ENCODE measurements around the gene DOCK3. TPM values are rescaled to one million over a fixed set of nuclear protein-coding genes. Genes with fewer than 3 reads are reported as not detected.

Gene DOCK3
- total and polyA plus RNA-seq, 10 of the 15 experiments (the other 5 are each of a cell fraction or from before 2014, with no cell fraction given) = 0.02 to 0.52 (median 0.04) TPM; not detected in 5

- DNase-seq (ENCODE audit: low read depth, low spot score) = no peak
- in situ Hi-C loops (cut with MboI) (no loop called here), intact Hi-C loops (cut with micrococcal nuclease; ENCODE audit: unreplicated experiment) (no loop called here)
- Histone ChIP-seq H4K20me1 (ENCODE audit: control insufficient read depth, insufficient read depth) (no peaks in the 10 kb centered on the region), H3K27ac (ENCODE audit: control insufficient read depth, insufficient read depth) (no peak overlapping the region), H3K4me1 (ENCODE audit: control insufficient read depth, insufficient read depth, low read length) (no peaks in the 10 kb centered on the region), H3K9ac (ENCODE audit: control insufficient read depth, insufficient read depth, low read length) (no peak overlapping the region), H2AFZ (ENCODE audit: control insufficient read depth, low read depth, low read length) (no peak overlapping the region), H3K27me3 (replicated peaks in 1 of 2; ENCODE audit: control insufficient read depth in 2 of 2, insufficient read depth in 2 of 2, low read length in 1 of 2) (no peaks in the 10 kb centered on the region), H3K4me2 (ENCODE audit: control insufficient read depth, insufficient read depth) (no peak overlapping the region), H3K79me2 (ENCODE audit: control insufficient read depth, insufficient read depth, low read length) (no peaks in the 10 kb centered on the region), H3K9me3 (replicated peaks; ENCODE audit: control insufficient read depth, insufficient read depth, low read length) (no peaks in the 10 kb centered on the region), H3K36me3 (ENCODE audit: control insufficient read depth in 2 of 2, insufficient read depth in 2 of 2, low read length in 1 of 2) (no peaks in the 10 kb centered on the region), H3K4me3 (no peak overlapping the region)
- ChIA-PET SMC1A (ENCODE audit: uncharacterized antibody, unreplicated experiment) (no interaction called here), RAD21 (ENCODE audit: unreplicated experiment) (no interaction called here), CTCF (interaction anchor here (1.8 kb wide), 1 partner anchor 18 kb away, joined by 4 read pairs; no protein-coding TSS in a partner anchor), POLR2A (no interaction called here)
- BruUV-seq (replicated peaks) = no TSS peak
- WGBS (ENCODE audit: insufficient coverage, insufficient replicate concordance, low lambda C conversion rate, missing lambda C conversion rate) = 59% methylated on average over 5 of the region's 5 CpGs
- no peak for FAIRE-seq
- ATAC-seq = no peak
- TF ChIP-seq CBX3 (IDR thresholded peaks at IDR 0.05; ENCODE audit: borderline replicate concordance, low read depth) = no peak
- TF ChIP-seq ZBTB33 (IDR thresholded peaks at IDR 0.05) = no peak
- TF ChIP-seq ELK1 (IDR thresholded peaks at IDR 0.05; ENCODE audit: low read depth, low read length) = no peak
- TF ChIP-seq FOXK2 (IDR thresholded peaks at IDR 0.05) = no peak
- TF ChIP-seq ZZZ3 (IDR thresholded peaks at IDR 0.05; ENCODE audit: control insufficient read depth, insufficient read length, low read depth) = no peak
- TF ChIP-seq NFXL1 (IDR thresholded peaks at IDR 0.05; ENCODE audit: borderline replicate concordance) = no peak
- no peak for TF ChIP-seq RELB (IDR thresholded peaks at IDR 0.05; ENCODE audit: low read depth)
- TF ChIP-seq CTCF (IDR thresholded peaks at IDR 0.05 in 2 of 3, conservative IDR thresholded peaks at IDR 0.05 in 1 of 3; ENCODE audit: control insufficient read depth in 2 of 3, extremely low read depth in 1 of 3, insufficient read depth in 1 of 3, low read depth in 3 of 3, low read length in 3 of 3) = no peak
- no peak for TF ChIP-seq BCL11A (IDR thresholded peaks at IDR 0.05; ENCODE audit: low read depth, low read length)
- TF ChIP-seq MEF2A (IDR thresholded peaks at IDR 0.05; ENCODE audit: insufficient read depth, low read depth, low read length) = no peak
- TF ChIP-seq MYB (IDR thresholded peaks at IDR 0.05; ENCODE audit: borderline replicate concordance, low read depth, low read length) = no peak
- no peak for TF ChIP-seq SUPT20H (IDR thresholded peaks at IDR 0.05; ENCODE audit: borderline replicate concordance, control insufficient read depth, low read depth, low read length)
- TF ChIP-seq NRF1 (conservative IDR thresholded peaks at IDR 0.05; ENCODE audit: low read depth, low read length) = no peak
- no peak for TF ChIP-seq MYC (IDR thresholded peaks at IDR 0.05; ENCODE audit: insufficient read depth, insufficient read length, insufficient replicate concordance, low read length, severe bottlenecking)
- no peak for TF ChIP-seq CREB1 (IDR thresholded peaks at IDR 0.05; ENCODE audit: low read depth)
- no peak for TF ChIP-seq TCF7 (IDR thresholded peaks at IDR 0.05; ENCODE audit: borderline replicate concordance)
Observed at GRCh38 chr3:50953825-50954414, 279.2 kb downstream of the DOCK3 start.
